HG03432 (cell line): Measurements from ENCODE around the gene CALML3.

Experiments
- ATAC-seq: cut with Tn5 transposase; IDR thresholded peaks from one replicate; pipeline ENCODE4 v1.9.1; 2021; ENCODE audit warnings: mild to moderate bottlenecking, moderate library complexity; ENCODE audit not compliant: unreplicated experiment

The CALML3 gene

GRCh38 chr10:5523796-5524574 is 776 bp upstream of the CALML3 start:
- no peak for ATAC-seq

DNA sequence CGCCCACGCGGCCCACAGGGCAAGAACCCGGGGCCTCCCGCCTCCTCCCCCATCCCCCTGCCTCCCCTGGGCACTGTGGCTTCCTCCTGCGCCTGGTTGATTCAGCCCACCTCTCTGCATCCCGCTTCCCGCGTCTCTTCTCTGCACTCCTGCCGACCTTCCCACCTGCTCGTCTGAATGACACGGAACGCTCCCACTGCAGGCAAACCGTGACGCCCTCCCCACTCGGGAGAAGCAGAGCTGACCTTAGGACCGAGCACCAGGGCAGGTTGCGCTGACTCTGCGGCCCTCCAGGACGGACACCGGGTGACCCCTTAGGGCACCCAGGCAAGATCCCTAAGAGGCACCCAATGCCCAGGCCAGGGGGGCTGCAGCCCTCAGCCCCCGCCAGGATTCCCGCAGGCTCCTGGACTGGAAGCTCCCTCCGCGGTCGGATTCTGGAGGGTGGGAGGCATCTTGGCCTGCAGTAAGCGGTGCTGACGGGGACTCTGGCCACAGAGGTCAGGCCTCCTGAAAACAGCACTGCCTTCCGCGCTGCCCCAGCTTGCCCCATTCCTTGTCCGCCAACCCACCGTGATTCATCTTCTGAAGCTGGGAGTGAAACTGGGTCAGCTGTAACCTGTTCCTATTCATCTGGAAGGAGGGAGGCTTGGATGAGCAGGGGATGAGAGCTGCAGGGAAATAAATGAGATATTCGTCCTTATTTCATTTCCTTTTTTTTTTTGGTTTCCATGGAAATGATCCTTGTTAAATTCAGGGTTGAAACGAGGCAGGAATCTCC is 990 bp downstream of the CALML3 start:
- ATAC-seq: no peak

DNA sequence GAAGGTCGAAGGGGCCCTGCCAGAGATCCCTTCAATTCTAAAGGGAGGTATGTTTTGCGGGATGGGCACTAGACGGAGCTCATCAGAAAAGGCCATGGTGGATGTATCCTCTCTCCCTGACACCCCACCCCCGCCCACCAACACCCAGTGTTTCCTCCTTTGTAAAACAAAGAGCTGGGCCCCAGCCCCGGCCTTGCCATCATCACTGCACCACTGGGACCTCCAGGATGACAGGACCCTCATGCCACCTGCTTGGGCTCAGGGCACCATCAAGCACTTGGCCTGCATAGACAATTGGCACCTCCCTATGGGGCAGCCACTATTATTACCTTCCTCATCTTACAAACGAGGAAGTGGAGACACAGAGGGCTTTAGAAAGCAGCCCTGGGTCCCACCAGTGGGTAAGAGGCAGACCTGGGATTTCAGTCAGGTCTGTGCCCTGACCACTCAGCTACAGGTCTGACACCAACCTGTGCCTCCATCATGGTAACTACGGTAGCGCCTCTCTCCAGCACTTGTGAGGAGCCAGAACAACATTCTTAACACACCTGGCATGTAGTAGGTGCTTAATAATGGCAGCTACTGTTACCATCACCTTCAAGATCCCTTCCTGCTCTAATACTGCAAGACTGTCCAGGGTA is 2.0 kb downstream of the CALML3 start:
- no peak for ATAC-seq

DNA sequence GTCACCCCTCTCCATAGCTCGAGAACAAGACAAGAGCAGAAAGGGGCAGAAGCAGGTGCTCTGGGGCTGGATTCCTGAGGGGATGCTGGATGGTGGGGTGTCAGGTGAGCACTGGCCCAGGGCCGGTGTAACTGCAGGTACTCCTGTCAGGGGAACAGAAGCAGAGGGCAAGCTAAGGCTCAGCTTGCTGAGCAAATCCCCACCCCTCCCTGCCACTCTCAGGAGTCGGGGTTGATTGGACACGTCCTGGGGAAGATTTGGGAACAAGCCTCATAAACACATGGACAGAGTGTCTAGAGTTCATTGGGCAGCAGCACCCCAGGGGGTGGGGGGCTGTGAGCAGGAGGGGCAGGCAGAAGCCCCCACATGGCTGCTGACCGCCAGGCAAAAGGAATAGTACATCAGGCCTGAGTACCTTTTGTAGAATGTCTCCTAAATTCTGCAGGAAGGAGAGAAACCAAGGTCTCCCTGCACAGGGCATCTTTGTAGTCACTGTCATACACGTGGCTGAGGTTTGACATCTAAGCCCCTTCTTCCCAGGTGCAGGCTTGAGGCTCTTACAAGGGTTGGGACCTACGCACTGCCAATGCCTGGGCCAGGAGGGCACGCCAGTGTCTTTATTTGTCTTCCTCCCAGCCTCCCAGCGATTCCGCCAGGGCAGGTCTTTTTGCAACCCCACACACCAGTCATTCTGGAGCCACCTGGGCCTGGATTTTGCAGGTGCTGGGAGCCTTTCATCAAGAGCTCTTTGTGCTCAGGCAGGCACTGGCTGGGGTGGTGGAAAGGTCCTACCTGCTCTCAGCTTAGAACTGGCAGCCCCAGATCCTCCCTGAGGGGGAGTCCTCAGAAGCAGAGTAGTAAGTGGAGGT is 2.8 kb downstream of the CALML3 start:
- no peak for ATAC-seq

DNA sequence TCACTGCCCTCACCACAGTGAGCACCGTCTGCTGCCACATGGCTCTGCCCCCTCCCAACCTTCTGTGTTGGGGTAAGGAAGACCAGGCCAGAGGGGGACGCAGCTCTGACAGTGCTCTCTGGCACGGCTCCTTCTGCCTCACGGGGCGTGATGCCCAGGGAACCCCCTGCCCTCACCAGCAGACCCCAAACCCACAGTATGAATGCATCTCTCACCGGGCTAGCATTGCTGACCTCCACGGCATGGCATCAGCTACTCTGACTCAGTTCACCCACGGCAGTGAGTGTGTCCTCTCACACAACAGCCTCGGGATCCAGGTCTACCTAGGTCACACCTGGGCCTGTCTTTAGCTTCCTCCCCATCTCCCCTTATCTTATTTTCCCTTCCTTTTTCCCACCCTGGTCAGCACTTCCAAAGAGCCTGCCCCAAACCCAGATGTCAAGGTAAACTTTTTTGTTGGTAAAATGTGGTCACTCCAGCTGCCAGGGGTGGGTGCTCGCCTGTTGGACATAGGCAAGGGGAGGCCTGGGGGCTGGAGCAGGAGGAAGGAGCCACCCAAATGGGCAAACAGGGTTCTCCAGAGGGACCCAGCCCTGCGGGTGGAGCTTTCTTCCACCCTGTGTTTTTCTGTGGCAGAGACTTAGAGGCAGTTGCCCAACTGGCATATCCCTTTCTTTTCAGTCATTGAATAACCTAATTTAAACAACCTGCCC is 4.4 kb downstream of the CALML3 start:
- ATAC-seq: no peak

- ATAC-seq: no peak
Measured at GRCh38 chr10:5529702-5530411, 5.1 kb downstream of the CALML3 start.

- ATAC-seq: no peak
Measured at GRCh38 chr10:5530412-5530806, 5.6 kb downstream of the CALML3 start.

- ATAC-seq: no peak
Measured at GRCh38 chr10:5530846-5531557, 6.2 kb downstream of the CALML3 start.

GRCh38 chr10:5531558-5532306 is 7.0 kb downstream of the CALML3 start:
- ATAC-seq: no peak

- no peak for ATAC-seq
Measured at GRCh38 chr10:5532307-5532605, 7.5 kb downstream of the CALML3 start.

DNA sequence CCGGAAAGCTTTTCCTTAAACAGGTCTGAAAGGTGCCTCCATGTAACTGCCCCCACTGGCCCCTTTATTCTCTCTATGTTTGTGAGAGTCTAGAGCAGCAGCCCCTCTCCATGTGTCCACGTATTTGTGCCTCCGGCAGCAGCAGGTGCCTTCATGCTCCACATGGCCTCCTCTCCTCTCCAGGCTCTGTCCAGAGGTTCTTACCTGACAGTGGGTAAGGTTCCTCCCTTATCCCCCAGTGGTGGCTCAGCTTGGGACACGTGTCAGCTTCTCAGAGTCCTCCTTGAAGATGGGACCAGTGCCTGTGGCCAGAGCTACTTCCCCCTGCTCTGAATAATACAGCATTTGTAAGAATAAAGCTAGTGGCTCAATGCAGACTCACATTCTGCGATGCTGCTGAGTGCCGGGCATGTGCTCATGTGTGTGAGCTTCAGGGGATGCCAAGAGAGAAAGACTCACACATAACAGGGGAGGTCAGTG is 7.9 kb downstream of the CALML3 start:
- ATAC-seq: no peak

GRCh38 chr10:5533098-5533731 is 8.5 kb downstream of the CALML3 start:
- ATAC-seq: no peak

GRCh38 chr10:5534051-5534821 is 9.5 kb downstream of the CALML3 start:
- ATAC-seq: no peak

DNA sequence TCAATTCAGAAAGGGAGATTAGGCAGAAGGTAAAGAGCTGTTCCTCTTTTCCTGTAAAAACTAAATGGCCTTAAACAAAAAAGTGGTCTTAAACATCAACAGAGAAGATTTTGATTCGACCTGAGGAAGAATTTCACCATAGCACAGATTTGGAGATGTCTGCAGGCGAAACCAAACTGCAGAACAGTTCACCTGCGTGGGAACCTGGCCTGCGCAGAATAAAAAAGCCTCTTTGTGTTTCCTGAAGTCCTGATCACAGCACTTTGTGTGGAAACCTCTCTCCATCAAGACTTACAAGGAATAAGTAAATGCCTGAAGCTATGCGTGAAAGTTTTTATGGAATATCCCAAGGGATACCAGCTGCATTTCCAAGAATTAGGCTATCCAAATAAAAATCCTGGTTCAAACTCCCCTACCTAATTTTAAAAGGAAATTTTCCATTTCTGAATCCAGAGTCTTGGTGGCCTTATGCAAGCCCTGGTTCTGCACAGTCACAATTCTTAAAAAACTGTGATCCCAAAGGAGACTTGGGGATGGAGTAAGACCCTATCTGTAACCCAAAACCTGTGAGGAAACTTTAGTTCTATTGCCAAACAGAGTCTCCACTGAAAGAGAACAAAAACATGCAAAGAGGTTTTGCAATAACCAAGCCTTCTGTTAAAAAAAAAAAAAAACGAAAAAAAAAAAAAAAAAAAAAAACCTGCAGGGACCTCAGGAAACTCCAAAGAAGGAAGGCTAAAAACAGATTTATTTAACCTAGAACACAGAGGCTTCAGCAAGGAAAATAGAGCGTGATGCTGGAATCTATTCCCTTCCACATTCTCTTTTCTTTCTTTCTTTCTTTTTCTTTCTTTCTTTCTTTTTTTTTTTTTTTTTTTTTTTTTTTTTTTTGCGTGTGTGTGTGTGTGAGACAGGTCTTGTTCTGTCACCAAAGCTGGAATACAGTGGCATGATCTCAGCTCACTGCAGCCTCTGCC is 10.4 kb downstream of the CALML3 start:
- no peak for ATAC-seq

- no peak for ATAC-seq
Measured at GRCh38 chr10:5536486-5537081, 11.8 kb downstream of the CALML3 start.

GRCh38 chr10:5537684-5538083 is 12.9 kb downstream of the CALML3 start:
- ATAC-seq: no peak
